ENCODE results near the gene LAMC1.

DNA sequence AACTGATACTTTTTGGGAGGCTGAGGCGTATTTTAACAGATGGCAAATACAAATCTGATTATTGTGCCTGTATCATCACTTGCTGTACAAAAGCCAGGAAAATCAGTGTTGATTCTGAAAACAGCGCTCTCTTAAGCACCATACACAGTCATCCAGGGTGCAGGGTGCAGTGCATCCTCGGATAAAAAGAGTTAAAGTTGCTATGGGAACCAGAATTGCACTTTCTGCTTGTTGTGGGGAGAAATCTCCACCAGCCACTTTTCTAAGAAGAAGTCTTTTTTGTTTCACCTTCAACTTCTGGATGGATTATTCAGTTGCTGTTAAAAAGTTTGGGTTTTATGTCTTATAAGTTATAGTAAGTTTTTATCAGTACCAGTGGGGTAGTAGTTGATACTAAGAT lies 3.8 kb downstream of the LAMC1 start:
- TF ChIP-seq, protein P1, sequence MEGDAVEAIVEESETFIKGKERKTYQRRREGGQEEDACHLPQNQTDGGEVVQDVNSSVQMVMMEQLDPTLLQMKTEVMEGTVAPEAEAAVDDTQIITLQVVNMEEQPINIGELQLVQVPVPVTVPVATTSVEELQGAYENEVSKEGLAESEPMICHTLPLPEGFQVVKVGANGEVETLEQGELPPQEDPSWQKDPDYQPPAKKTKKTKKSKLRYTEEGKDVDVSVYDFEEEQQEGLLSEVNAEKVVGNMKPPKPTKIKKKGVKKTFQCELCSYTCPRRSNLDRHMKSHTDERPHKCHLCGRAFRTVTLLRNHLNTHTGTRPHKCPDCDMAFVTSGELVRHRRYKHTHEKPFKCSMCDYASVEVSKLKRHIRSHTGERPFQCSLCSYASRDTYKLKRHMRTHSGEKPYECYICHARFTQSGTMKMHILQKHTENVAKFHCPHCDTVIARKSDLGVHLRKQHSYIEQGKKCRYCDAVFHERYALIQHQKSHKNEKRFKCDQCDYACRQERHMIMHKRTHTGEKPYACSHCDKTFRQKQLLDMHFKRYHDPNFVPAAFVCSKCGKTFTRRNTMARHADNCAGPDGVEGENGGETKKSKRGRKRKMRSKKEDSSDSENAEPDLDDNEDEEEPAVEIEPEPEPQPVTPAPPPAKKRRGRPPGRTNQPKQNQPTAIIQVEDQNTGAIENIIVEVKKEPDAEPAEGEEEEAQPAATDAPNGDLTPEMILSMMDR (IDR thresholded peaks at IDR 0.05; ENCODE audit: poor library complexity, severe bottlenecking): no peak
- no peak for TF ChIP-seq RAD21 (conservative IDR thresholded peaks at IDR 0.05)

Measured in neural cell (in vitro differentiated cells).